Keratinocyte (primary cell): ENCODE data around the gene SEC14L1. TPM values are rescaled to one million over a fixed set of nuclear protein-coding genes. Genes with fewer than 3 reads are reported as not detected.
"Not testable (repeated sequence)": the region's sequence is repeated elsewhere in the genome, so short reads cannot be mapped to it uniquely, and the experiment has no call there.

Source experiments
- DNase-seq: peaks from one replicate; pipeline ENCODE4 v3.0.0-alpha.2; 2011; ENCODE audit warnings: low read depth, missing footprints, low spot score
- FAIRE-seq: peaks from 2 replicates; lab custom pipeline; 2011; peaks lifted over from hg19 to GRCh38; lab: Jason Lieb, UNC
- H2AFZ ChIP-seq: 2 replicates; pipeline ENCODE4 v1.6.0; 2012; ENCODE audit warnings: low read length, control low read depth, inconsistent platforms; ENCODE audit not compliant: control insufficient read depth
- H3K27ac ChIP-seq: 2 replicates; pipeline ENCODE4 v1.5.1; 2011; ENCODE audit warnings: low read length; ENCODE audit not compliant: control insufficient read depth, insufficient read depth
- H3K27me3 ChIP-seq: 3 replicates; pipeline ENCODE4 v1.6.0; 2011; ENCODE audit warnings: low read length; ENCODE audit not compliant: control insufficient read depth, insufficient read depth; ENCODE audit errors: extremely low read depth
- H3K36me3 ChIP-seq, 2 experiments: 2 replicates in 1 of 2; 3 replicates in 1 of 2; pipeline ENCODE4 v1.5.1; 2011; ENCODE audit warnings: low read length in 2 of 2, mild to moderate bottlenecking in 1 of 2; ENCODE audit not compliant: control insufficient read depth in 2 of 2, insufficient read depth in 2 of 2; ENCODE audit errors: extremely low read depth in 1 of 2
- H3K4me1 ChIP-seq: 3 replicates; pipeline ENCODE4 v1.5.1; 2011; ENCODE audit warnings: low read length; ENCODE audit not compliant: control insufficient read depth, insufficient read depth; ENCODE audit errors: extremely low read depth
- H3K4me2 ChIP-seq: 3 replicates; pipeline ENCODE4 v1.6.0; 2011; ENCODE audit warnings: low read depth, low read length; ENCODE audit not compliant: control insufficient read depth, insufficient read depth; ENCODE audit errors: extremely low read depth
- H3K4me3 ChIP-seq, 3 experiments: fragments of 200-600 bp in 1 of 3; sonication (generic) in 1 of 3; 2 replicates in 2 of 3; 3 replicates in 1 of 3; pipeline ENCODE4 v1.5.1; 2011 to 2016; ENCODE audit warnings: low read length in 3 of 3, mild to moderate bottlenecking in 3 of 3, control low read depth in 2 of 3, inconsistent platforms in 1 of 3, low read depth in 1 of 3, mixed read lengths in 1 of 3, mixed run types in 1 of 3, moderate library complexity in 1 of 3; ENCODE audit not compliant: control insufficient read depth in 2 of 3, insufficient read depth in 2 of 3; ENCODE audit errors: extremely low read depth in 1 of 3
- H3K79me2 ChIP-seq: 2 replicates; pipeline ENCODE4 v1.6.0; 2012; ENCODE audit warnings: low read length; ENCODE audit not compliant: control insufficient read depth, insufficient read depth
- H3K9ac ChIP-seq: 3 replicates; pipeline ENCODE4 v1.6.0; 2011; ENCODE audit warnings: low read length; ENCODE audit not compliant: control insufficient read depth, insufficient read depth; ENCODE audit errors: extremely low read depth
- H3K9me1 ChIP-seq: 3 replicates; pipeline ENCODE4 v1.6.0; 2011; ENCODE audit warnings: low read length; ENCODE audit not compliant: control insufficient read depth, insufficient read depth; ENCODE audit errors: extremely low read depth
- H3K9me3 ChIP-seq: 2 replicates; pipeline ENCODE4 v1.5.1; 2012; ENCODE audit warnings: low read depth, low read length; ENCODE audit not compliant: control insufficient read depth
- H4K20me1 ChIP-seq: 3 replicates; pipeline ENCODE4 v1.6.0; 2011; ENCODE audit warnings: low read length; ENCODE audit not compliant: control insufficient read depth, insufficient read depth; ENCODE audit errors: extremely low read depth
- EZH2 ChIP-seq: IDR thresholded peaks from one replicate; pipeline ENCODE4 v1.6.1; 2012; ENCODE audit warnings: inconsistent platforms, mild to moderate bottlenecking, low read length, moderate library complexity
- dilution Hi-C: fragments of 300-500 bp; cut with MboI; formaldehyde crosslinking; loops from one replicate; pipeline ENCODE4 v1.7.0; 2020; ENCODE audit warnings: low sequenced_read_pairs; ENCODE audit not compliant: extremely low pct_ligation_motif_present
- polyA plus RNA-seq, 5 experiments: library from polyadenylated mRNA; depleted of rRNA in 3 of 5; stranded (reverse) in 3 of 5; stranded (forward) in 1 of 5; unstranded in 1 of 5; fragments of >200 nt; gene quantifications; 1 replicate in 1 of 5; 2 replicates in 3 of 5; 3 replicates in 1 of 5; pipeline versions ENCODE4 v1.2.1 to v1.2.3, GENCODE V29; 2011 to 2012; ENCODE audit warnings: missing spikeins in 2 of 5, low read depth in 1 of 5, low replicate concordance in 1 of 5
- TF ChIP-seq, protein P1 (sequence below), 3 experiments: IDR thresholded peaks in 1 of 3; conservative IDR thresholded peaks in 1 of 3; optimal IDR thresholded peaks in 1 of 3; 2 replicates in 2 of 3; 3 replicates in 1 of 3; pipeline versions ENCODE3 to v1.5.1; 2011; ENCODE audit warnings: low read length in 3 of 3, mild to moderate bottlenecking in 3 of 3, moderate library complexity in 2 of 3, control low read depth in 1 of 3, inconsistent platforms in 1 of 3; ENCODE audit not compliant: insufficient read depth in 2 of 3; ENCODE audit errors: extremely low read depth in 1 of 3

SEC14L1 gene
- polyA plus RNA-seq, 1 donor (not counting 4 experiments of a cell fraction or from before 2014, with no cell fraction given), result 35.6 TPM

DNA sequence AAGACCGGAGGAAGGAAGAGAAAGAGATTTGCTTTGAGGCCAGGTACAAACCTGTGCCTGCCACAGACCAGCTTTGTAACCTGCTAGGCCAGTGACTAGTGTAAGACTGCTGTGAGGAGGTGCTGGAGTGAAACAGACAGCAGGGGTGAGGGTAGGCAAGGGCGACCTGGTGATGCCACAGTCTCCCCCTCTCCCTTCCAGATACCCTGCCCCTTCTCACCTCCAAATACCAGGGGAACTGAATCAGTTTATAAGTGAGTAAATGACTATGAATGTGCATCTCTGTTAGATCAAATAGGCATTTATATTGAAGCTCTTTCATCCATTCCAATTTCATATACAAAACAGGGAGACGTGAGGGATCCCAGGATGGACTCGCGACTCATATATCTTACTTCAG, 9.4 kb downstream of the SEC14L1 start:
- FAIRE-seq, result no peak
- Histone ChIP-seq H3K36me3 (peaks cover 19 to 43% of the 10 kb centered on the region in 2 experiments), H3K27ac (no peak overlapping the region), H3K27me3 (no peaks in the 10 kb centered on the region), H3K79me2 (peaks cover 95% of the 10 kb centered on the region), H2AFZ (no peak overlapping the region), H3K4me3 (no peak overlapping the region), H3K4me2 (no peak overlapping the region), H4K20me1 (peaks cover 3% of the 10 kb centered on the region), H3K4me1 (peaks cover 12% of the 10 kb centered on the region), H3K9me1 (peaks cover 4% of the 10 kb centered on the region), H3K9me3 (no peaks in the 10 kb centered on the region), H3K9ac (no peak overlapping the region)
- dilution Hi-C loops, result no loop called here
- no peak for DNase-seq
- TF ChIP-seq EZH2, result no peak
- TF ChIP-seq, protein P1, sequence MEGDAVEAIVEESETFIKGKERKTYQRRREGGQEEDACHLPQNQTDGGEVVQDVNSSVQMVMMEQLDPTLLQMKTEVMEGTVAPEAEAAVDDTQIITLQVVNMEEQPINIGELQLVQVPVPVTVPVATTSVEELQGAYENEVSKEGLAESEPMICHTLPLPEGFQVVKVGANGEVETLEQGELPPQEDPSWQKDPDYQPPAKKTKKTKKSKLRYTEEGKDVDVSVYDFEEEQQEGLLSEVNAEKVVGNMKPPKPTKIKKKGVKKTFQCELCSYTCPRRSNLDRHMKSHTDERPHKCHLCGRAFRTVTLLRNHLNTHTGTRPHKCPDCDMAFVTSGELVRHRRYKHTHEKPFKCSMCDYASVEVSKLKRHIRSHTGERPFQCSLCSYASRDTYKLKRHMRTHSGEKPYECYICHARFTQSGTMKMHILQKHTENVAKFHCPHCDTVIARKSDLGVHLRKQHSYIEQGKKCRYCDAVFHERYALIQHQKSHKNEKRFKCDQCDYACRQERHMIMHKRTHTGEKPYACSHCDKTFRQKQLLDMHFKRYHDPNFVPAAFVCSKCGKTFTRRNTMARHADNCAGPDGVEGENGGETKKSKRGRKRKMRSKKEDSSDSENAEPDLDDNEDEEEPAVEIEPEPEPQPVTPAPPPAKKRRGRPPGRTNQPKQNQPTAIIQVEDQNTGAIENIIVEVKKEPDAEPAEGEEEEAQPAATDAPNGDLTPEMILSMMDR (optimal IDR thresholded peaks at IDR 0.05 in 1 of 3, IDR thresholded peaks at IDR 0.05 in 1 of 3, conservative IDR thresholded peaks at IDR 0.05 in 1 of 3; ENCODE audit: extremely low read depth in 1 of 3, insufficient read depth in 2 of 3, low read length in 3 of 3), result no peak

DNA sequence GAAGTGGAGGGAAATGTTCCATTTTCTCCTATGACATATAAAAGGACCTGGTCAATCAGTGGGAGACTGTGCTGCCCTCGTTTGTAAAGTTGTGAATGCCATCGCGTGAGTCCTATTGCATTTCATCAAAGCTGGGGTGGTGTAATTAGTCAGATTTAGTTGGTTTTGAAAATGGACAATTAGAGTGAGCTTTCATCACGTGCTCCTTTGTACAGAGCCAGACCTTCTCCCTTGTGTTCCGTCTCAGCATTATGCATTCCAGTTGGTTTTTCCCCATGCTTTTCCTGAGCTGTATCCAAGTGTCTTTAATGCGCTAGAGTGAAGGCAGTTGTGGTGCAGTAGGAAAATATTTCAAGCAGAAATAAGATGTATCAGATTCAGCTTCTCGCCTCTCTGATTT, 10.4 kb downstream of the SEC14L1 start:
- H3K9me1 ChIP-seq, result peaks cover 4% of the 10 kb centered on the region
- H3K4me1 ChIP-seq, result peaks cover 12% of the 10 kb centered on the region
- peaks cover 22 to 40% of the 10 kb centered on the region in 2 experiments for H3K36me3 ChIP-seq

DNA sequence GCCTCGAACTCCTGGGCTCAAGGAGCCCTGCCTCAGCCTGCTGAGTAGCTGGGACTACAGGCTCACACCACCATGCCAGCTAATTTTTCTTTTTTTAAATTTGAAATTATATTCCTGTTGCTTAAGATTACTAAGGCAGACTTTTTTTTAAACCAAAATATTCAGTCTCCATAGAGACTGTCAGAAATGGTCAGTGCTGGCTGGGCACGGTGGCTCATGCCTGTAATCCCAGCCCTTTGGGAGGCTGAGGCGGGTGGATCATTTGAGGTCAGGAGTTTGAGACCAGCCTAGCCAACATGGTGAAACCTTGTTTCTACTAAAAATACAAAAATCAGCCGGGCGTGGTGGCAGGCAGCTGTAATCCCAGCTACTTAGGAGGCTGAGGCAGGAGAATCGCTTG, 11.3 kb downstream of the SEC14L1 start:
- H3K27me3 ChIP-seq, FAIRE-seq, H4K20me1 ChIP-seq, H3K4me2 ChIP-seq, H3K27ac ChIP-seq, H3K4me3 ChIP-seq, H3K9me3 ChIP-seq, dilution Hi-C loops, H2AFZ ChIP-seq, H3K9me1 ChIP-seq, H3K9ac ChIP-seq, DNase-seq: not testable (repeated sequence)
- Histone ChIP-seq H3K4me1 (peaks cover 12% of the 10 kb centered on the region), H3K79me2 (peaks cover 94% of the 10 kb centered on the region), H3K36me3 (peaks cover 21 to 33% of the 10 kb centered on the region in 2 experiments)

More for the DNA sequence above, 10.4 kb downstream of the SEC14L1 start:
- no peak for FAIRE-seq
- dilution Hi-C loops, result no loop called here
- H3K27me3 ChIP-seq, result no peaks in the 10 kb centered on the region
- no peak for DNase-seq
- H3K4me3 ChIP-seq, result no peak overlapping the region
- no peak overlapping the region for H3K9ac ChIP-seq
- no peak overlapping the region for H3K4me2 ChIP-seq
- peaks cover 3% of the 10 kb centered on the region for H4K20me1 ChIP-seq
- peaks cover 95% of the 10 kb centered on the region for H3K79me2 ChIP-seq
- H3K9me3 ChIP-seq, result no peaks in the 10 kb centered on the region
- no peak overlapping the region for H2AFZ ChIP-seq
- H3K27ac ChIP-seq, result no peak overlapping the region
- TF ChIP-seq EZH2, result no peak
- TF ChIP-seq, protein P1 (optimal IDR thresholded peaks at IDR 0.05 in 1 of 3, IDR thresholded peaks at IDR 0.05 in 1 of 3, conservative IDR thresholded peaks at IDR 0.05 in 1 of 3; ENCODE audit: extremely low read depth in 1 of 3, insufficient read depth in 2 of 3, low read length in 3 of 3), result no peak
